ENCODE measurements around the gene HCN2.

- no peak for TF ChIP-seq CTCF (IDR thresholded peaks at IDR 0.05)
- TF ChIP-seq EZH2 (IDR thresholded peaks at IDR 0.05), result no peak
- no peak for TF ChIP-seq EZH2phosphoT487 (IDR thresholded peaks at IDR 0.05)
Measured at GRCh38 chr19:593055-593454, 3.4 kb downstream of the HCN2 start.

All from neural progenitor cell (in vitro differentiated cells).